AG04450 (cell line): ENCODE measurements around the gene EXOSC7. TPM values are rescaled to one million over a fixed set of nuclear protein-coding genes. Genes with fewer than 3 reads are reported as not detected.

Source experiments
- CTCF ChIA-PET: fragments of 300-600, 350-600 bp; formaldehyde crosslinking; extraction: SDS; loops from one replicate; lab custom pipeline; 2022; ENCODE audit warnings: antibody characterized with exemption, inconsistent platforms; lab: Charles Lee
- POLR2A ChIA-PET: fragments of 350-600 bp; formaldehyde crosslinking; extraction: SDS; loops from one replicate; lab custom pipeline; 2021; ENCODE audit warnings: antibody characterized with exemption, inconsistent platforms; lab: Yijun Ruan, JAX
- DNase-seq: peaks from one replicate; pipeline ENCODE4 v3.0.0-alpha.2; 2011; ENCODE audit warnings: low read depth, low spot score
- H3K27ac ChIP-seq: one replicate; pipeline ENCODE4 v1.5.1; 2012; ENCODE audit warnings: low read depth, low read length, control low read depth
- H3K27me3 ChIP-seq: one replicate; pipeline ENCODE4 v1.6.0; 2012; ENCODE audit warnings: low read length; ENCODE audit not compliant: control insufficient read depth, insufficient read depth
- H3K4me3 ChIP-seq: 2 replicates; pipeline ENCODE4 v1.5.1; 2011; ENCODE audit warnings: mild to moderate bottlenecking, low read depth, low read length, control low read depth
- H3K9me3 ChIP-seq: 2 replicates; pipeline ENCODE4 v1.5.1; 2012; ENCODE audit warnings: low read length; ENCODE audit not compliant: control insufficient read depth, insufficient read depth
- CTCF ChIP-seq: IDR thresholded peaks from 2 replicates; pipeline ENCODE4 v1.5.1; 2011; ENCODE audit warnings: low read depth, low read length, control low read depth, inconsistent platforms
- polyA plus RNA-seq: library from polyadenylated mRNA; depleted of rRNA; stranded (reverse); fragments of >200 nt; gene quantifications from 2 replicates; pipeline ENCODE4 v1.2.3, GENCODE V29; 2011

EXOSC7 gene
- polyA plus RNA-seq, 1 experiment = 70.6 TPM

DNA sequence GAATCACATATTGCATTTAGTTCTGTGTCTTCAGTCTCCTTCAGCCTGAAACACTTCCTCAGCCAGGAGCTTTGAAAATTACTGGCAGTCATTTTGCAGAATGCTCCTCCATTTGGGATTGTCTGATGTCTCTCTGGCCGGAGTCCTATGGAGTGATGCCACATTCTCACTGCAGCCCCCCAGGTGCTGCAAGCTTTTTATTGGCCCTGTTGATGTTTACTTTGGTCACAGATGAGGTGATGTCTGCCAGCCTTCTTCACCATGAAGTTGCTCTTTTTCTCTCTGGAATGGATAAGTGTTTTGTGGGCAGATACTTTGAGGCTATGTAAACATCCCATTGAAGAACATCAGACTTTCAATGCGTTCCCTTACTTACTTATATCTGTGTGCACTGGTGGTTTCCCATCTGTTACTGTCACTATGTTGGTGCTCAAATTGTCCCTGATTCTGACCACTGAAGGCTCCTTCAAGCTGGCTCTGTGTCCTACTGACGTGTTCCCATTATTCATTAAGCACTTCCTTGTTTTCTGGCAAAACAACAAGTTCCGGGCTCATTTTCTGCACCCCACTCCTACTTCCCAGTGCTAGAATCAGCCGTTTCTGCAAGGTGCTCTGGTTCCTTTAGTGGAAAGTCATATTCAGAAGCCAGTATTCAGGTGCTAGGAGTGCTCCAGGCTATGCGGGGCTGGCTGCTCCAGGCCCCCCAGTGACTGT, 48.7 kb downstream of the EXOSC7 start:
- no peak overlapping the region for H3K4me3 ChIP-seq
- TF ChIP-seq CTCF = no peak
- no peaks in the 10 kb centered on the region for H3K27me3 ChIP-seq
- no peak overlapping the region for H3K27ac ChIP-seq
- H3K9me3 ChIP-seq = peaks cover under 1% of the 10 kb centered on the region
- CTCF ChIA-PET = no interaction called here
- POLR2A ChIA-PET = no interaction called here
- no peak for DNase-seq

DNA sequence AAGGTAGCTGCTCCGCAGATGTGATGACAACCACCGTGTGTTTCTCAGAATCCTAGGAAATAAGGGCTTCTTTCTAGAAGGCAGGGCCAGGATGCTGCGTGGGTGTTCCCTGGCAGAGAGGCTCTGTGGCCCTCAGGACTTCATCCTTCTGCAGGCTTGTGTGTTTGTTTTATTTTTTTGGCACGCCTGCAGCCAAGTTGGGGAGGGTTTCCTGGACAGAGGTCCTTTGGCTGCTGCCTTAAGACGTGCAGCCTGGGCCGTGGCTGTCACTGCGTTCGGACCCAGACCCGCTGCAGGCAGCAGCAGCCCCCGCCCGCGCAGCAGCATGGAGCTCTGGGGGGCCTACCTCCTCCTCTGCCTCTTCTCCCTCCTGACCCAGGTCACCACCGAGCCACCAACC, 50.0 kb downstream of the EXOSC7 start, which contains the start of gene CLEC3B:
Gene CLEC3B (plus strand): TSS at position 266 of the 400 bp plus-strand sequence. CDS start 60 bp downstream, at position 326.
- ChIA-PET POLR2A (no interaction called here), CTCF (no interaction called here)
- Histone ChIP-seq H3K27me3 (no peaks in the 10 kb centered on the region), H3K4me3 (0 out of 2 replicates have a peak within 1 kb of the TSS, but pooled peaks have one; percentile 7), H3K27ac (no peak within 1 kb of the TSS), H3K9me3 (peaks cover 4% of the 10 kb centered on the region)
- no peak for DNase-seq
- TF ChIP-seq CTCF = no peak

GRCh38 chr3:45026957-45027356, 50.9 kb downstream of the EXOSC7 start:
- Histone ChIP-seq H3K27me3 (no peaks in the 10 kb centered on the region), H3K4me3 (no peak overlapping the region), H3K9me3 (peaks cover 4% of the 10 kb centered on the region), H3K27ac (no peak overlapping the region)
- ChIA-PET POLR2A (no interaction called here), CTCF (interaction anchor here (1.9 kb wide), 1 partner anchor 12 kb away, joined by 7 read pairs; no protein-coding TSS in a partner anchor)
- no peak for DNase-seq
- no peak for TF ChIP-seq CTCF

DNA sequence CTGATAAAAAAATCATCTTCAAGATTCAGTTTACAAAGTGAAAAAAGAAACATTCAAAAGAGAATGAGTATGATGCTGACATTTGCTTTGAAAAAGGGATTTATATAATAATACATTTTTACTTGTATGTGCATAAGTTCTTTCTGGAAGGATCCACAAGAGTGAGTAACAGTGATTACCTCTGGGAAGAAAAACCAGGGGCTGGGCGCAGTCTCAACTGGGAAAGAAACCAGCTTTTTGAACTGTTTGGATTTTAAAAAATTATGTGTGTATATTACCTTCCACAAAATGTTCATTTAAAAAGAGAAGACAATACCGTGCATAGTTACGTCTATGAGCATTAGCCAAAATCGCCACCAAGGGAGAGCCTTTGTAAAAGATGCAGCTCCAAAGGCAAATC, 51.4 kb downstream of the EXOSC7 start:
- Histone ChIP-seq H3K4me3 (no peak overlapping the region), H3K9me3 (peaks cover 4% of the 10 kb centered on the region), H3K27me3 (no peaks in the 10 kb centered on the region), H3K27ac (peak overlapping the region; percentile 39)
- TF ChIP-seq CTCF = no peak
- POLR2A ChIA-PET = no interaction called here
- no peak for DNase-seq
- CTCF ChIA-PET = interaction anchor here (1.9 kb wide), 1 partner anchor 11 kb away, joined by 7 read pairs; no protein-coding TSS in a partner anchor

GRCh38 chr3:45029216-45029615, 53.2 kb downstream of the EXOSC7 start:
- POLR2A ChIA-PET = interaction anchor here (0.6 kb wide), 1 partner anchor 180 kb away, joined by 3 read pairs; no protein-coding TSS in a partner anchor

More at GRCh38 chr3:45029216-45029615, 53.2 kb downstream of the EXOSC7 start:
- DNase-seq = no peak
- CTCF ChIA-PET = no interaction called here
- Histone ChIP-seq H3K27me3 (no peaks in the 10 kb centered on the region), H3K4me3 (no peak overlapping the region), H3K9me3 (peaks cover 4% of the 10 kb centered on the region), H3K27ac (no peak overlapping the region)
- TF ChIP-seq CTCF = no peak
